Measurements from ENCODE around the gene GAS7. TPM values are rescaled to one million over a fixed set of nuclear protein-coding genes. Genes with fewer than 3 reads are reported as not detected.

Gene GAS7
- total and polyA plus RNA-seq, 2 experiments from 2014 or later = 25.8 to 27.3 TPM

GRCh38 chr17:10193632-10194031 is 4.8 kb downstream of the GAS7 start:
- H3K79me2 ChIP-seq = peaks cover 80% of the 10 kb centered on the region
- no peaks in the 10 kb centered on the region for H3K9me3 ChIP-seq (ENCODE audit: low read depth)
- H4K20me1 ChIP-seq (ENCODE audit: insufficient read depth, poor library complexity, severe bottlenecking) = peaks cover 3% of the 10 kb centered on the region
- H3K4me3 ChIP-seq = no peak overlapping the region
- no peak overlapping the region for H2AFZ ChIP-seq
- no peaks in the 10 kb centered on the region for H3K36me3 ChIP-seq (replicated peaks; ENCODE audit: insufficient read depth, low read depth)
- no peak overlapping the region for H3K4me2 ChIP-seq
- H3K27me3 ChIP-seq = peaks cover 4% of the 10 kb centered on the region
- no peak for TF ChIP-seq CTCF (IDR thresholded peaks at IDR 0.05; ENCODE audit: poor library complexity)
- no peak for TF ChIP-seq EZH2 (IDR thresholded peaks at IDR 0.05; ENCODE audit: borderline replicate concordance)
- TF ChIP-seq EZH2phosphoT487 (IDR thresholded peaks at IDR 0.05; ENCODE audit: low read depth, severe bottlenecking, unreplicated experiment) = no peak
- no peak for DNase-seq (ENCODE audit: low spot score)
- peaks cover 6% of the 10 kb centered on the region for H3K4me1 ChIP-seq (ENCODE audit: insufficient read depth)
- no peaks in the 10 kb centered on the region for H3K9me2 ChIP-seq (replicated peaks; ENCODE audit: insufficient read depth)
- WGBS (ENCODE audit: low lambda C conversion rate, missing lambda C conversion rate) = 97% methylated on average over 2 of the region's 2 CpGs
- H3K27ac ChIP-seq = no peak overlapping the region

- 66% methylated on average over 2 of the region's 2 CpGs for WGBS (ENCODE audit: low lambda C conversion rate, missing lambda C conversion rate)
- Histone ChIP-seq H3K27ac (peak overlapping the region; percentile 35), H3K36me3 (replicated peaks; ENCODE audit: insufficient read depth, low read depth) (no peaks in the 10 kb centered on the region), H3K4me1 (ENCODE audit: insufficient read depth) (peaks cover 6% of the 10 kb centered on the region), H2AFZ (no peak overlapping the region), H3K27me3 (peaks cover 4% of the 10 kb centered on the region), H3K79me2 (peaks cover 80% of the 10 kb centered on the region), H3K9me3 (ENCODE audit: low read depth) (no peaks in the 10 kb centered on the region), H3K4me3 (no peak overlapping the region), H4K20me1 (ENCODE audit: insufficient read depth, poor library complexity, severe bottlenecking) (peaks cover 3% of the 10 kb centered on the region), H3K4me2 (no peak overlapping the region), H3K9me2 (replicated peaks; ENCODE audit: insufficient read depth) (no peaks in the 10 kb centered on the region)
- no peak for DNase-seq (ENCODE audit: low spot score)
- TF ChIP-seq EZH2 (IDR thresholded peaks at IDR 0.05; ENCODE audit: borderline replicate concordance) (no peak), EZH2phosphoT487 (IDR thresholded peaks at IDR 0.05; ENCODE audit: low read depth, severe bottlenecking, unreplicated experiment) (no peak), CTCF (IDR thresholded peaks at IDR 0.05; ENCODE audit: poor library complexity) (no peak)
Observed at GRCh38 chr17:10192972-10193371, 5.4 kb downstream of the GAS7 start.

- peaks cover 75% of the 10 kb centered on the region for H3K79me2 ChIP-seq
- 59% methylated on average over 5 of the region's 5 CpGs for WGBS (ENCODE audit: low lambda C conversion rate, missing lambda C conversion rate)
- DNase-seq (ENCODE audit: low spot score) = no peak
- H3K36me3 ChIP-seq (replicated peaks; ENCODE audit: insufficient read depth, low read depth) = no peaks in the 10 kb centered on the region
- TF ChIP-seq EZH2phosphoT487 (IDR thresholded peaks at IDR 0.05; ENCODE audit: low read depth, severe bottlenecking, unreplicated experiment) = no peak
- no peak for TF ChIP-seq CTCF (IDR thresholded peaks at IDR 0.05; ENCODE audit: poor library complexity)
- no peak for TF ChIP-seq EZH2 (IDR thresholded peaks at IDR 0.05; ENCODE audit: borderline replicate concordance)
- H2AFZ ChIP-seq = no peak overlapping the region
- H3K27me3 ChIP-seq = peaks cover 4% of the 10 kb centered on the region
- H3K4me3 ChIP-seq = no peak overlapping the region
- H3K9me2 ChIP-seq (replicated peaks; ENCODE audit: insufficient read depth) = no peaks in the 10 kb centered on the region
- peaks cover 6% of the 10 kb centered on the region for H3K4me1 ChIP-seq (ENCODE audit: insufficient read depth)
- H3K9me3 ChIP-seq (ENCODE audit: low read depth) = no peaks in the 10 kb centered on the region
- peak overlapping the region; percentile 35 for H3K27ac ChIP-seq
- H3K4me2 ChIP-seq = no peak overlapping the region
- peaks cover 3% of the 10 kb centered on the region for H4K20me1 ChIP-seq (ENCODE audit: insufficient read depth, poor library complexity, severe bottlenecking)
Observed at GRCh38 chr17:10192461-10192860, 5.9 kb downstream of the GAS7 start.

GRCh38 chr17:10187456-10187855 is 10.9 kb downstream of the GAS7 start:
- no peak for DNase-seq (ENCODE audit: low spot score)
- Histone ChIP-seq H3K79me2 (peaks cover 54% of the 10 kb centered on the region), H3K9me2 (replicated peaks; ENCODE audit: insufficient read depth) (no peaks in the 10 kb centered on the region), H3K36me3 (replicated peaks; ENCODE audit: insufficient read depth, low read depth) (no peaks in the 10 kb centered on the region), H2AFZ (no peak overlapping the region), H3K27me3 (no peaks in the 10 kb centered on the region), H3K9me3 (ENCODE audit: low read depth) (no peaks in the 10 kb centered on the region), H4K20me1 (ENCODE audit: insufficient read depth, poor library complexity, severe bottlenecking) (no peaks in the 10 kb centered on the region), H3K4me3 (no peak overlapping the region), H3K27ac (no peak overlapping the region), H3K4me2 (no peak overlapping the region), H3K4me1 (ENCODE audit: insufficient read depth) (peaks cover 14% of the 10 kb centered on the region)
- no peak for TF ChIP-seq EZH2phosphoT487 (IDR thresholded peaks at IDR 0.05; ENCODE audit: low read depth, severe bottlenecking, unreplicated experiment)
- no peak for TF ChIP-seq CTCF (IDR thresholded peaks at IDR 0.05; ENCODE audit: poor library complexity)
- no peak for TF ChIP-seq EZH2 (IDR thresholded peaks at IDR 0.05; ENCODE audit: borderline replicate concordance)
- whole genome bisulfite sequencing (ENCODE audit: low lambda C conversion rate, missing lambda C conversion rate) = 66% methylated on average over 5 of the region's 5 CpGs
